Activated T-helper 9 cell treated with anti-CD3 and anti-CD28 coated beads, Interleukin-2, amount 50 U/mL, for 16 hours (primary cell): ENCODE results near the gene PCSK6.

ENCODE experiments used
- DNase-seq: peaks from one replicate; pipeline ENCODE4 v3.0.0-alpha.2; 2020; ENCODE audit warnings: low read depth

Gene PCSK6

DNA sequence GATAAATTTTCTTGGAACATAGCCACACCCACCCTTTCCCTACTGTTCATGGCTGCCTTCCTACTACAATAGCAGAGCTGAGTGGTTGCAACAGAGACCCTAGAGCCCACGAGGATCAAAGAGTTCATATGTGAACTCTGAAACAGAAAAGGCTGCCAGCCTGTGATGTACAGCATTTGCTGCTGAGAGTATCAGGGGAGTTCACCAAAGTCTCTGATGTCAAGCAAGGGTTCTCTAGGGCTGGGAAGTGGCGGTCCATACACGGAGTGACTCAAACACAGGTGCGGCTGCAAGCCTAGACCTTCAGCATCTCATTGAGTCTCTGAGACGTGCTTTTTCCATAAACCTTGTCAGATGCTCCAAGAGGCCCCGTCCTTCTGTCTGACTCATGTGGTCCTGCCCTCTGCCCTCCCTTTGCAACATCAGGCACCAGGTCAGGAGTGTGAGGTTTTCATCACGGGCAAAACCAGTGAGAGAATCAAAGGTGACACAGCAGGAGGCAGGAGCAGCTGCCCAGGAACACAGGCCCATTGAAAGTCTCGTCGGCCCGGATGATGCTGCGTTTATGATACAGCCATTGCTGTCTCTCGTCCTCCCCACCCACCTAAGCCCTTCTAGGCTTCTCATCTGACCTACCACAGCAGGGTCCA lies 42.9 kb downstream of the PCSK6 start:
- no peak for DNase-seq

DNA sequence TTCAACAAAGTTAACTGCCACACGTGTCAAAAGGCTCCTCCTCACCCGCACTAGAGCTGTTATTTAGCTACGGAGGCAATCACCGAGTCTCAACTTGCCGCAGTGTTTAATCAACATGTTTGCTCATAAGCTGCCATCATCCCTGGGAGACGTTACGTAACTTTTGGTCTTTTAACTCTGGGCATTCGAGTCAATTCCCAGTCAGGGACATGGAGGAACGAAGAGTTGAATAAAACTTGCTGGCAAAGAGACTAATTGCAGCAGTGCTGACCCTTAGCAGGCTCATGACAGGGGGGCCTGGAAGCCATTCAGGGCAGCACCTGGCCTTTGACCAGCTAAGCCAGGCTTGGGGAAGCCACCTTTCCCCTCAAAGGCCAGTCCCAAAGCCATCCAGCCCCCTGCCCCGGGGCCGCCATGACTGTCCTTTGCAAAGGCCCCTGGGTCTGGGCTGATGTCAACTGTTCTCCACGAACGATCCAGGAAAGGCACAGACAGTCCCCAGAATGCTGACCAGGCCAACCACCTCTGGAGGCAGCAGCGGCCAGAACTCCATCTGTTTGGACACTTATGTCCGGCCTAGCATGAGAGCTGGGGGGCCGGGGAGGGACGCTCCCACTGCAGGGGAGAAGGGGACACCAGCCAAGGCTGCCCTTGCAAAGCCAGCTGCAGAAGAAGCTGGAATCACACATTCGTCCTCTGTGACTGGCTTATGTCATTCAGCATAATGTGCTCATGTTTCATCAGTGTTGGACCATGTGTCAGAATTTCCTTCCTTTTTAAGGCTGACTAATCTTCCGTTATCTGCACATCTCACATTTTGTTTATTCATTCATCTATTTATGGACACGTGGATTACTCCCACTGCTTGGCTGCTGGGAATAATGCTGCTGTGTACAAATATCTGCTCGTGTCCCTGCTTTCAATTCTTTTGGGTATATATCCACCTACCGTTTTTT lies 43.7 kb downstream of the PCSK6 start:
- DNase-seq, result no peak

DNA sequence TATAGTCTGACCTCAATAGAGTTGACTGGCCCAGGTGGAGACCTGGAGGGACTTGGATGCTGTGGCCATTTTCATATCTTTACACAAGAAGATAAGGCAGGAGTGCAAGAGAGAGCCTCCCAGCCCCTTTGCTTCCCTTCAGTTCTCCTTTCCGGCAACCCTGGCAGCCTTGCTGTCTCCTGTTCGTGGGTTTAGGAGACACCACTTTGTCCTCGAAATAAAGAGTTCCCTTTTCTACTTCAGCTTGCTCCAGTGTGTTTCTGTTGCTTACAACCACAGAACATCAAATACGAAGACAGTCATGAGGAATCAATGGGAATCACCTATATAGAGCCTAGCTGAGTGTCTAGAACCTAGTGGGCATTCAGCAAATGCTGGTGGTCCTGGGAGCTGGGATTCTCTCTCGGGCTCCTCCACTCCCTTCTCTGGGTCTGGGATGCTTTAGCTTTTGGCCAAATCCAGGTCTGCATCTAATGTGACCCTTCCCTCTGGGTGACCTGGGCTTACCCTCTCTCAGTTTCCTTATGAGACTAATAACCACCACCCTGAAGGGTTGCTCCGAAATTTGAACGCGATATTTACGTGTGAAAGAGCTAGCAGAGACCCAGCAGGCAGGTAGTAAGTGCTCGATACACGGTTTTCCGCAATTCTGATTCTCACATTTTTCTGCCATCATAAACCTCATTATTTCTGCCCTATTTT lies 44.5 kb downstream of the PCSK6 start:
- no peak for DNase-seq

DNA sequence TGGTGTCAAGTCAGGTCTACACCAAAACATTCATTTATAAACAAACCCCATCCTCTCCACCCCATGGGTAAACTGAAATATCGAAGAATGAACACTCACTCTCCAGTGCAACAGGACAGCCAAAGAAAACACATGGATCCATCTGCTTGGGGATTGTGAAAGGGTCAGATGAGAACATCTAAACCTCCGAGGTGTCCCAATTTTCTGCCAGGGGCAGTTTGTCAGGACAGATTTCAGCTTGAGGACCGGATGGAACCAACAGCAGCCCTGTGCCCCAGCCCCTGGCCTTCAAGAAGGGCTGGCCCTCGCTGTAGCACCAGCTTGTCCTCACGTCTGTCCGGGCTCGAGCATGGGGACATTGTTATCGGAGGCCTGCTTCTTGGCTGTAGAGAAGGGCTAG lies 45.5 kb downstream of the PCSK6 start:
- DNase-seq, result no peak

DNA sequence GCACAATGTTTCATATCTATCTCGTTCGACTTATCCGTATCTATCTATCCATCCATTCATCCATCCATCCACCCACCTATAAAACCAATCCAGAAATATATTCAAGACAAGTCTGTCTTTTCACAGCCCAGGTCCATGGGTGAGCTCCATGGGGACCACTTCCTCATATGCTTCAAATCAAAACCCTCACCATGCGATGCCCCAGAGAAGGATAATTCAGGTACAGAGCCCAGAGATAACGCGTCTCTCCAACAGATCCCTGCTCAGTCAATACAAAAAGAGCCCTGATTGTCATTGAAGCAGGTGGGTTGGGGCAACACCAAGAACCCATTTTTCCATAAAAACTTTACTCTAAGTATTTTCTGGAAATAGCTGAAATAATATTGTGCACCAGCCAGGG lies 47.2 kb downstream of the PCSK6 start:
- no peak for DNase-seq

DNA sequence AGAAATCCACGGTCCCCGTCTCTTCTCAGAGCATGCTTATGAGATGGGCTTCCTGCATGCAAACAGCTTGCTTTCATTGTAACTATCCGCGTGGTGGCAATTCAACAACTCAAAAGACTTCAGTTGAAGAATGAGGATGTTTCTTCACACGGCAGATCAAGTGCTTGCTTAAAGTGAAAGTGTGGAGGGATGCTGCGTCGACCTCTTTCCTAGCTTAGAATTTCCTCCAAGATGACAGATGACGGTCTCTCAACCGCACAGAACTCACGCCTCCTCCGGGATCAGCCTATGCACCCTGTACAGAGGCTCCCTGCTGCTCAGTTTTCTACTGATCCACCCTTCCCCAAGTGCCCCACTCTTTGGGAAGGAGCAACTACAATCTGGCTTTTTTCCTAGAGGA lies 47.8 kb downstream of the PCSK6 start:
- DNase-seq, result no peak

DNA sequence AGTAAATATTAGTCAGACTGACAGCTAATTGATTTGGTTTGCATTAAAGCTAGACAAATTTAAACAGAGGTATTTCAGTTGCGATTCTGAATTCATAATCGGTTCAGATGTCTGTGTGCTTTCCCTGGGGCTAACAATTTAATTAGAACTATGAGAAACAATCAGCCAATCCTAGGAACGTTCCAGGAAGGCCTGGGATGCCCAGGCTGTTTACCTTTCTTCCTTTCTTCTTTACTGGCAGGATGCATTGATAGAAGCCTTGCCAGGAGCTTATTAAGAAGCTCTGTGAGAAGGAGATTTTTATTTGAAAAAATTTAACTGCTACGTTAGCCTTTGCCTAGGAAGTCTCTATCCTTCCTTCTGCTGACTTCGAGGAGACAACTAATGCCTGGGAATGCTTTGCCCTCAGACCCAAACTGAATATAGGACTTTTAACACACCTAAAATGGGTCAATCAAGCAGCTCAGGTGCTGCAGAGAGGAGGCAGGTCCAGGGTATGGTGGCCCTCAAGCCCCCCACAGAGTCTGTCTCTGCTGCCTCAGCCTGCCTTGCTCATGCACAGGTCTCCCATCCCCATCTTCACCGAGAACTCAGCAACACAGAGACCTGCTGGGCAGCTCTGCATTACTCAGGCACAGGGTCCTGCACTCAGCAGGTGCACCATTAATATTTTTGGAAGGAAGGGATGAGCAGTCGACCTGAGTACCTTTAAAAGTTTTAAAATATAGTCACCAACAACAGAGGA lies 48.5 kb downstream of the PCSK6 start:
- no peak for DNase-seq

DNA sequence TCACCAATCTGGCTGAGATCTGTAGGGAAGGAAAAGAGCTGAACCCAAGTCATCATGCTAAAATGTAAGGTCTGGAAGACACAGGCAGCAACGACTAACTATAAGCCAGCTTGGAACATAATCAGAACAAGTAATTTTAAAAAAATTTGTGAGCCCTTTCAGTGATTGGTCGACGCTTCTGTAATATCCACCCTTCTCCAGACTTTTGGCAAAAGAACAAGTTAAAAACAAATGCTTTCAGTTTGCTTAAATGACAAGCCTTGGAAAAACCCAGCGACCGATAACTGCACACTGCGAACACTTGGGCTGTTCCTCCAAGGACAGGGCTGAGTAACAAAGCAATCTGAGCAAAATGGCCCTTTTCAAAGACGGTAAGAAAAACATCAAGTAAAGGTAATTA lies 49.6 kb downstream of the PCSK6 start:
- DNase-seq, result no peak

DNA sequence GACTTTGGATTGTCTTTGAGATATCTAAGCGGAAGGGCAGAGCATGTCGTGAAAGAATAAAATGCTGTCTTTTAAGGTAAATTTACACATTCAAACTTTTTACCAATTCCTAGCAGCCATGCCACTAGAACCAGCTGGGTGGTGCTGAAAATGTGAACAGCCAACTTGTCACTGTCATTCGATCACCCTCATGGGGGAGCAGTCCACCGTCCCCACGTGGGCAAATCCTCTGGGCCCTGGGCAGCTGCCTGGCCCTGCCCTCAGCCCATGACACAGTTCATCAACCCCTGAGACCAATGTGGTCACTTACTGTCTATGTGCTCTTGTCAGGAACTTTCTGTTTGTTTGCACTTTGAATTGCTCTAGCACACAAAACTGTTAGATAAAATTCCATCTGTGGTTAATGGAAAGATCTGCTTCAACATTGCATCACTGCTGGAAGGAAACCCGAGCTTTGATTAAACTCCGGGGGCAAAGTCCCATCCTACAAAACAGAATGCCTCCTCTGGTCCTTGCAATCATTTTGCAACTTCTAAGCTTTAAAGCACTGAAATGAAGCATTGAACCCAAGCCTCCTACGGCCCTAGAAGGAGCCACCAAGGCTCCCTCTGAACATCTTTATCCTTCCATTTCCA lies 50.1 kb downstream of the PCSK6 start:
- DNase-seq, result no peak

DNA sequence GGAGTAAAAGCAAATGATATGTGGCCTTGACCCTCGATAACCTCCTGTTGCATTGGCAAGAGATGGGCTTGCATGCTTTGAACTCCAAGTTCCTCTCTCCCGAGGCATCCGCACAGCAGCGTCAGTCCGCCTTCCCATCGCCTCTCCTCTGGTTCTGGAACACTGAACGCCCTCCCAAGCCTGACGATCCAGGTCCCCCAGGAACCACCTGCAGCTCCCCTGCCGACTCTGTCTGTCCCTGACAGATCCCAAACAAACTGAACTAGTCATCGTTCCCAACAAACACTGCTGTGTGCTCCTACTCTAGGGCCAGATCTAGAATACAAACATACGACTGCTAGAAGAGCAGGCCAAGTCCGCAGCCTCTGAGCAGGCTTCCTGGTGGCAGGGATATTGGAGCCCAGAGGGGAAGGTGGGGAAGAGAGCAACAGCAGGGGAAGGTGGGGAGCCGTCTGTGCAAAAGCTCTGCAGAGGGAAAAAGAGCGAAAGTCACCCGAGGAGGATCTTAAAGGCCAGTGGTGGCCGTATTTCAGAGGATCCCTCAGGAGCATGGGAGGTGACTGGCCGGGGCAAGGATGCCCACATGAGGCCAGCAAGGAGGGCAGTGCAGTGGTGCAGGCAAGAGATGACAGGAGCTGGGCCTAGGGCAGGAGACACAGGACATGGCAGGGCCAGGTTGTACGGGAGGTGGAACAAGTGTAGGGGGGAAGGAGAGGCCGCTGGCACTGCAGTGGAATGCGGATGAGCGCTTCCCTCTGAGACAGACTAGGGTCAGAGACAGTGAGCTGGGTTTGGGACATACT lies 50.8 kb downstream of the PCSK6 start:
- no peak for DNase-seq

DNA sequence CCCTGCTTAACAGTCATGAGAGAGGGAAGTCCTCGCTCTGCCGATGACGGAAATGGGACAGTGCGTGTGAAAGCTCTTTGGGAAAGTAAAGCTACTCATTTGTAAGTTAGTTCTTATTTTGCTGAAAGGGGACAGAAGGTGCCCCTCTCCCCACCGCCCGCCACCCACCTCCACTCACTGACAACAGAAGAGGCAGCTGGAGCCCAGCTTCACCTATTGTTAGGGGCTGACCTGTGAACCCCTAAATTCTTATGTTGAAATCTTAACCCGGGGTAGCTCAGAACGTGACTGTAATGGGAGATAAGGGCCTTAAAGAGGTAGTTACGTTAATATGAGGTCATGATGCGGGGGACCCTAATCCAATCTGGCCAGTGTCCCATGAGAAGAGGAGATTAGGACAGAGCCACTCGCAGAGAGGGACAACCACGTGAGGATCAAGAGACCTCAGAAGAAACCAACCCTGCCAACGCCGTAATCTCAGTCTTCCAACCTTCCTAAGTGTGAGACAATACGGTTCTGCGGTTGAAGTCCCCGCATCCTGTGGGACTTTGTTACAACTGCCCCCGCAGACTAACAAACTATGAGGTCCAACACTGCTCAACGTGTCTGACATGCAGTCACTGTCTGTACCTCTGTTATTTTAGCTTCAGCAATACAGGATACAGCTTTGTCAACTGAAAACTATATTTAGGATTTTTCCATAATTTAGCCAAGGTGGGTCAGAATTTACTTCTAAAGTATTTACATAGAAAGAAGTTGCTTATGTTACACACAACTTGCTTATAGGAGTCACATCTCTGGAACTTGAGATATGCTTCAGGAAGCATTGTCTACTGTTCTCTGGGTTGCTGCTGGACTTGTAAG lies 51.7 kb downstream of the PCSK6 start:
- no peak for DNase-seq

DNA sequence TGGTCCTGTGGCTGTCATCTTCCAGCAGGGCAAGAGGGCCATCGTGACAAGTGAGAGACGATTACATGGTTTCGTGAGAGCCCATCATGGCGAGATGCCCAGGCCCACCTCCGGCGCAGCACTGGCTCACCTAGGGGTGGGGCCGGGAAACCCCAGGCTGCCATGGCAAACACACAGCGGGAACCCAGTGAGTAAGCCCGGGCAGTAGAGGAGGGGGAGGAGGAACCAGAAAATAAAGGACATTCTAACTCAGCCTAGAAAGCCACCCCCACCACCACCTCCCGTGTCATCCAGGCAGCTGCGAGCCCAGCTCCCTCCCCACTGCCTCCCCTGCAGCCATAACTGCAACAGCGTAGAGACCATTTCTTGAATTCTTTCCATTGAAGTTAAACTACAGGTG lies 52.3 kb downstream of the PCSK6 start:
- DNase-seq, result no peak

DNA sequence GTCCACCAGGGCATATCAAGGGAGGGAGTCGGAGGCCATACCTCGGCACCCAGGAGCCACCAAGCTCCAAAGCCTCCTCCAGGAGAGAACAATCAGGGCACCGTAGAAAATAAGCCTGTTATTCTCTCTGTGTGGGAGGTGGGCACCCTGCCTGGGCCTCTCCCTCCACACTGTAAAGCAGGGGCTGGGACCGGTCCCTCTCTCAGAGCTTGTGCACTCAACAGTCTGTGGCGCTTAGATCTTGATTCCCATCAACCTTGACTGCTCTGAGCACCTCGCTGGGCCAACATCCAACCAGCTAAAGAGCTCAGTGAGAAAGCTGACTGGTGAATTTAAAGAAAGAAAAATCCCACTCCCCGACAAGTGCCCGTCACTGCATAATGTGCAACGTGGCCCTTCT lies 53.0 kb downstream of the PCSK6 start:
- no peak for DNase-seq

DNA sequence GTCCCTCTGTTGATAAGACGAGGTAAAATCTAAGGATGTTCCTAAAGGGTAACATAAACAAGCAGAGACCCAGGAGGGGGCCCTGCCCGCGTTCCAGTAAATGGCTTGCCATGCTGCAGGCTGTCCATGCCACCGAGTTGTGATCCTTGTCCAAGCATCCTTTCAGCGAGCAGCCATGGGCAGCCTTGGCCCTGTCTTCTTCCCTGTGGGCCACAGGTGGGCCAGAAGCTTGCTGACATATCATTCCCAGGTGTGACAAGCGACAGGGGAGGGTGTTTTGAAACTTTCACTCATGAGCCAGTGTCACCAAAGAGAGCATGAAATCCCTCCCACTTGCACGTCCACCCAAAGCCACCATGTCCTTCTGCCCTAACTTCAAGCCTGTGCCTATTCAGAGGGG lies 53.7 kb downstream of the PCSK6 start:
- DNase-seq, result no peak

DNA sequence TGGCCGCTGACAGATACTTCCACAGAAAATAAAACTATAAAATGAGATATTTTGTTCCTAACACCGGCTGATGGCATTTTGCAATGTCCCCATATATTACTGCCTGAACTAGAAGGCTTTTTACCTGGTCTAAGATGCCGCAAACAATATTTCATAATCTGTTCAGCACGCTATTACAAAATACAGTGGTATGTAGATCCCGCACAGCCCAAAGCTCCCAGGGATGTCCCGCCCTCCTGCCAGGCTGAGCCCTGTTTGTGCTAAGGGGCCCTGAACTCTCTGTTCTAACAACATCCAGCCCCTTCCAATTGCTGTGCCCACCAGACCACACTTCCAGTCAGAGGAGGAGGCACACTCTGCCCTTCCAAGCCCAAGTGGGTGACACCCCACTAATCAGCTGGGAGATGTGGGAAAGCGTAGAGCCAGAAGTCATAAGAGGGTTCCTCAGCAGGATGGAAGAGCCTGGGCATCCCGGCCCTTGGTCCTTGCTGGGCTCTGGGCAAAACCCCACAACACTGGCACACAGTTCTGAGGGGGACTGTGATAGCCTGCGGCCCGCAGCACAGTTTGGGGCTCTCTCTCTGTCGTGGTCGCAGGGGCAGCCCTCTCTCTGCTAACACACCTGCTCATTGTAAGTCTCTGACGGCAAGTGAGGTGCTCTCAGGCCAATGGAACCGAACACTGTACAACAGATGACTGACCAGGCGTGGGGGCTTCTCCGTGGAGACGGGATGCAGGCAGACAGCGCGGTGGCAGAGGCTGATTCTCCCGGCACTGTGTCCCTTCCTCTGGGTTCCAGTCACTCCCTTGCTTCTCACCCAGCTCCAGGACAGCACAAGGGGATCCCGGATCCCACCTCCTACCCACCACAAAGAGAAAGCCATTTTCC lies 55.2 kb downstream of the PCSK6 start:
- no peak for DNase-seq

DNA sequence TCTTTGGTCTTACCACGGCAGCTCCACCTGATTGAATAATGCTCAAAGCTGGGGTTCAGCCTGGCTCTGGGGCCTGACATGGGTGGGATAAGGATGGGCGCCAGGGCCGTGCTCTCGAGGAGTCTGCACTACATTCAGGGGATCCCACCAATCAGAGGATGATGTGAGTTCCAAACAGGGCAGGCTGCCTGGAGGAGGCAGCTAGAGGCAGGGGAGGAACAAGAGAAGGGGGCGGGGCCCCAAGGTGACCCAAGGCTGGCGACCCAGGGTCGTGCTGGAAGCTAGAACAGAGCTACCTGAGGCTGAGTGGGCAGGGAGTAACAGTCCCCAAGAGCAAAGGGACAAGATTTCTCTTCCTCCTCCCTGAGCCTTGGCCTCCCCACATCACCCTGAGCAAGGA lies 56.1 kb downstream of the PCSK6 start:
- DNase-seq, result no peak

DNA sequence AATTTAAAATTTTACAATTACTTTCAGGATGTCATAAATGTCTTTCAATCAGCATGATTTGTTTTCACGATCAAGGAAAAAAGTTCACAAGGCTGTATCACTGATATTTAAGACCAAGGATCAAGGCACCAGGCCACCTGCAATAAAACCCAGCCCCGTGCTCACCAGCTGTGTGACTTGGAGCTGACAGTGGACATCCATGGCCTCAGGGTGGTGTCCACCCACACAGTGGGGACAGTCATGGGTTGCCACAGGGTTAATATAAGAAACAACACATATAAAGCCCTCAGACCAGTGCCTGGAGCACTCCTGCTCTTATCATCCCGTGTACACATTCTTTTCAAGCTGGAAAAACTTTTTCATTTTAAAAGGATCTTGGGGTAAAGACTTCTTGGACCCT lies 56.5 kb downstream of the PCSK6 start:
- no peak for DNase-seq

DNA sequence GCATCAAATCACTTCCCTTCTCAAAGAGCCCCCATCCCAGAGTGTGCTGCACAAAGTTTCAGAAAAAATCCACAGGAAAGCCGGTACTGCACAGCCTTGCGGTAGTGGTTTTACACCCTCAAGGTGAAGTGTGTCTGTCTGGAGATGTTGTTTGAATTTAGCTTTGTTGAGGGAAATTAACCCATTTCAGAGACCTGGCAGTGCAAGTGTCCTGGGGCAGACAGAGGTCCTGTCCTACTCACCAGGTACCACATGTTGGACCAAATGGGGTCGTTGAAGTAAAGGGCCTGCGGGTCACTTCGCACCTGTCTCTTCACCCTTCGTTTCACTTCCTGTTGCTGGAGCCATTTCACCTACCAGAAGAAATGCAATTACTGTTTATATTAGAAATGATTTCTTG lies 57.8 kb downstream of the PCSK6 start:
- DNase-seq, result no peak

DNA sequence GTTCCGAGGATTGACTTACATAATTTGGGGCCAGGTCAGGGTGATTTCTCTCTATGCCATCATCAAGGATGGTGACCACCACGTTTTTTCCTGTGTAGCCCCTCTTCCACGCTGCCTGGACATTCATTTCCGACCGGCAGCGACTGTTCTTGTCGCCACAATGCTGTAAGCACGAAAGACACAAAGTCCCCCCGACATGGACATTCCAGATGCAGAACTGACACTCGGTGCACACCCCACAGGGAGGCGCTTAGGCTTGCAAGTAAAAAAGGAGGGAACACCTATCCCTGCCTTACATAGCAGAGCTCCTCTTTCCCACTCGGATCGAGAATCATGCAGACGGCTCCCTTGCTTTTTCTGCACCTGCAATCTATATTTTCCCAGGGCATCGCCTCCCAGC lies 58.2 kb downstream of the PCSK6 start:
- DNase-seq, result no peak
